A549 treated with Mapracorat at 1 μM for 4 hours (cell line): ENCODE data around the gene RNF224. TPM values are rescaled to one million over a fixed set of nuclear protein-coding genes. Genes with fewer than 3 reads are reported as not detected.

Source experiments
- total RNA-seq: library from RNA; stranded (reverse); fragments of 200-300 nt; extraction: Qiagen RNA extraction; gene quantifications from 5 replicates; pipeline ENCODE4 v1.2.3, GENCODE V29; 2022

RNF224 gene
- total RNA-seq, 1 experiment from 2014 or later, result 0.37 TPM

Other genes with a start within 250 kb of the RNF224 start
- 0.44 to 0.61 TPM (median 0.47 TPM) in 4 of 5 replicates, not detected in the other for gene PTGDS, start 250.0 kb upstream of the RNF224 start, total RNA-seq
- 0.07 to 0.24 TPM (median 0.10 TPM) in 5 replicates for gene LCNL1, start 244.5 kb upstream of the RNF224 start, total RNA-seq
- gene PAXX, start 235.1 kb upstream of the RNF224 start, total RNA-seq, result 43.1 to 85.2 TPM (median 71.2 TPM) in 5 replicates
- 2.4 to 5.5 TPM (median 4.9 TPM) in 5 replicates for gene CLIC3, start 230.9 kb upstream of the RNF224 start, total RNA-seq
- gene ABCA2, start 199.3 kb upstream of the RNF224 start, total RNA-seq, result 19.0 to 29.4 TPM (median 26.7 TPM) in 5 replicates
- 0.05 to 0.07 TPM (median 0.06 TPM) in 4 of 5 replicates, not detected in the other for gene FUT7, start 195.4 kb upstream of the RNF224 start, total RNA-seq
- gene NPDC1, start 181.3 kb upstream of the RNF224 start, total RNA-seq, result 40.8 to 96.8 TPM (median 80.5 TPM) in 5 replicates
- gene ENTPD2, start 173.4 kb upstream of the RNF224 start, total RNA-seq, result 2.2 to 2.9 TPM (median 2.4 TPM) in 5 replicates
- 13.5 to 26.0 TPM (median 23.9 TPM) in 5 replicates for gene SAPCD2, start 156.9 kb upstream of the RNF224 start, total RNA-seq
- gene UAP1L1, start 150.0 kb upstream of the RNF224 start, total RNA-seq, result 9.3 to 16.6 TPM (median 12.2 TPM) in 5 replicates
- gene MAN1B1, start 140.5 kb upstream of the RNF224 start, total RNA-seq, result 40.2 to 53.2 TPM (median 51.7 TPM) in 5 replicates
- 66.6 to 132 TPM (median 125 TPM) in 5 replicates for gene DPP7, start 112.8 kb upstream of the RNF224 start, total RNA-seq
- 0.20 to 0.71 TPM (median 0.53 TPM) in 5 replicates for gene GRIN1, start 88.3 kb upstream of the RNF224 start, total RNA-seq
- 0.59 to 2.0 TPM (median 1.8 TPM) in 5 replicates for gene LRRC26, start 57.5 kb upstream of the RNF224 start, total RNA-seq
- not detected in 5 replicates for gene TMEM210, start 55.4 kb upstream of the RNF224 start, total RNA-seq
- 23.4 to 36.8 TPM (median 34.5 TPM) in 5 replicates for gene ANAPC2, start 38.9 kb upstream of the RNF224 start, total RNA-seq
- 103 to 151 TPM (median 139 TPM) in 5 replicates for gene SSNA1, start 38.8 kb upstream of the RNF224 start, total RNA-seq
- gene TPRN, start 26.8 kb upstream of the RNF224 start, total RNA-seq, result 6.0 to 10.8 TPM (median 10.2 TPM) in 5 replicates
- 33.8 to 47.5 TPM (median 45.4 TPM) in 5 replicates for gene TMEM203, start 21.9 kb upstream of the RNF224 start, total RNA-seq
- gene NDOR1, start 21.8 kb upstream of the RNF224 start, total RNA-seq, result 9.8 to 19.3 TPM (median 16.4 TPM) in 5 replicates
- gene RNF208, start 5.3 kb upstream of the RNF224 start, total RNA-seq, result 1.1 to 2.1 TPM (median 1.8 TPM) in 5 replicates
- 2.5 to 5.4 TPM (median 4.8 TPM) in 5 replicates for gene CYSRT1, start 2.3 kb upstream of the RNF224 start, total RNA-seq
- 0.08 to 0.28 TPM (median 0.09 TPM) in 3 of 5 replicates, not detected in the others for gene SLC34A3, start 3.4 kb downstream of the RNF224 start, total RNA-seq
- 637 to 832 TPM (median 729 TPM) in 5 replicates for gene TUBB4B, start 13.8 kb downstream of the RNF224 start, total RNA-seq
- not detected in 5 replicates for gene STPG3, start 23.8 kb downstream of the RNF224 start, total RNA-seq
- gene NELFB, start 27.8 kb downstream of the RNF224 start, total RNA-seq, result 43.1 to 58.5 TPM (median 55.8 TPM) in 5 replicates
- 17.1 to 29.0 TPM (median 26.7 TPM) in 5 replicates for gene TOR4A, start 50.2 kb downstream of the RNF224 start, total RNA-seq
- gene NRARP, start 74.8 kb downstream of the RNF224 start, total RNA-seq, result 2.4 to 5.6 TPM (median 4.3 TPM) in 5 replicates
- 4.0 to 6.6 TPM (median 6.0 TPM) in 5 replicates for gene EXD3, start 195.7 kb downstream of the RNF224 start, total RNA-seq
- 0.77 to 2.0 TPM (median 1.7 TPM) in 5 replicates for gene NOXA1, start 195.9 kb downstream of the RNF224 start, total RNA-seq
- 0.10 to 0.30 TPM (median 0.27 TPM) in 5 replicates for gene ENTPD8, start 213.9 kb downstream of the RNF224 start, total RNA-seq
- 31.5 to 48.0 TPM (median 42.1 TPM) in 5 replicates for gene NSMF, start 231.8 kb downstream of the RNF224 start, total RNA-seq